A673 (cell line): ENCODE data around the gene CAMK1D.

ENCODE experiments used
- CTCF ChIP-seq: fragments of 300-800, 200-600 bp; sonication (generic); conservative IDR thresholded peaks from 2 replicates; pipeline ENCODE4 v1.5.1; 2017; ENCODE audit warnings: low read depth, mild to moderate bottlenecking, antibody characterized with exemption, low read length, moderate library complexity, mixed read lengths
- EZH2 ChIP-seq: fragments of 200-600 bp; sonication (generic); IDR thresholded peaks from 2 replicates; pipeline ENCODE4 v1.6.1; 2017; ENCODE audit warnings: borderline replicate concordance, low read depth, mild to moderate bottlenecking, mixed read lengths, antibody characterized with exemption, low read length; ENCODE audit not compliant: poor library complexity, severe bottlenecking

GRCh38 chr10:12409161-12409560 lies 59.8 kb downstream of the CAMK1D start:
- no peak for TF ChIP-seq CTCF
- TF ChIP-seq EZH2, result no peak
